H1 (cell line): ENCODE results near the gene FGD4. TPM values are rescaled to one million over a fixed set of nuclear protein-coding genes. Genes with fewer than 3 reads are reported as not detected.

Source experiments
- BRCA1 ChIP-seq: IDR thresholded peaks from 2 replicates; pipeline ENCODE4 v1.6.1; 2012; ENCODE audit warnings: low read depth, low read length, improper control_type of control experiment
- CHD2 ChIP-seq: IDR thresholded peaks from 2 replicates; pipeline ENCODE4 v1.6.1; 2012; ENCODE audit warnings: low read length, improper control_type of control experiment
- FOSL1 ChIP-seq: IDR thresholded peaks from 2 replicates; pipeline ENCODE4 v1.6.1; 2011; ENCODE audit warnings: mild to moderate bottlenecking, low read depth, low read length, moderate library complexity; ENCODE audit not compliant: insufficient read depth
- JUND ChIP-seq: IDR thresholded peaks from 2 replicates; pipeline ENCODE4 v1.6.1; 2011; ENCODE audit warnings: mild to moderate bottlenecking, improper control_type of control experiment, low read length
- NANOG ChIP-seq: IDR thresholded peaks from 2 replicates; pipeline ENCODE4 v1.6.1; 2011; ENCODE audit warnings: low read length, low read depth, mild to moderate bottlenecking, inconsistent platforms; ENCODE audit not compliant: insufficient read depth, poor library complexity, severe bottlenecking
- polyA plus RNA-seq, 7 experiments: library from polyadenylated mRNA; depleted of rRNA in 3 of 7; stranded (reverse) in 5 of 7; unstranded in 2 of 7; fragments of >200 nt in 5 of 7; fragments of 200-250 nt in 2 of 7; gene quantifications; 1 replicate in 5 of 7; 2 replicates in 1 of 7; 4 replicates in 1 of 7; pipeline versions ENCODE4 v1.2.1 to v1.2.3, GENCODE V29; 2011 to 2013; ENCODE audit warnings: missing spikeins in 2 of 7, mixed read lengths in 2 of 7
- total RNA-seq: library from RNA; stranded (reverse); fragmentation: NEBNext Ultra II Directional; extraction: Animal tissue kit (Norgen Biotek cat#: 25700); gene quantifications from 2 replicates; pipeline ENCODE4 v1.2.1, GENCODE V29; 2021

The FGD4 gene
- total and polyA plus RNA-seq, 2 of the 8 experiments (the other 6 are each of a cell fraction or from before 2014, with no cell fraction given), result 8.5 to 48.2 TPM

DNA sequence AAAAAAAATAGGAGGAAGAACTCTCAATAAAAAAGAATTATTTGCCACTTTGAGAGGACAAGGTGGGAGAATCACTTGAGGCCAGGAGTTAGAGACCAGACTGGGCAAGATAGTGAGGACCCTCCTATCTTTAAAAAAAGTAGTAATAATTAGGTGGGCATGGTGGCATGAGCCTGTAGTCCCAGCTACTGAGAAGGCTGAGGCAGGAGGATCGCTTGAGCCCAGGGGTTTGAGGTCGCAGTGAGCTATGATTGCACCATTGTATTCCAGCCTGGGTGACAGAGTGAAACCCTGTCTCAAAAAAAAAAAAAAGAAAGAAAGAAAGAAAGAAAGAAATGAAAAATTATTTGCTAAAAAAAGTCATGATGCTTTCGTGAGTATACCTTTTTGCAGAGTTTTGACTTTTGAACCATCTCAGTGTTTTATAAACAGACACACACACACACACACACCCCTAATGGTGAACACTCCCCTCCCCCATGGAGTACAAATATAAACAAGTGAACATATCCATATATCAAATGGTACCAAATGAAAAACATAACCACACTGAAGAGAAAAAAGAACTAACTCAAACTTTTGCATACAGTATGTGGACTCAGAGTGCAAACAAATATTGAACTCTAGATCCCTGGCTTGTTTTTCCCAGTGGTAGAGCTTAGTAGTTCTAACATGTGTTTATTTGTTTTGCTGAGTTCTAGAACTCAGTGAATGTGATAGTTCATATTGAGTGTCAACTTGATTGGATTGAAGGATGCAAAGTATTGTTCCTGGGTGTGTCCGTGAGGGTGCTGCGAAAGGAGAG lies 252.0 kb downstream of the FGD4 start (continued):
- TF ChIP-seq NANOG (no peak), FOSL1 (no peak), BRCA1 (no peak), JUND (no peak), CHD2 (no peak)
- TF ChIP-seq, all 59 proteins: peak for 0
